ENCODE data around the gene PPP1CA. TPM values are rescaled to one million over a fixed set of nuclear protein-coding genes. Genes with fewer than 3 reads are reported as not detected.

The PPP1CA gene
- total RNA-seq, 2 donors from 2014 or later: 168 to 215 TPM

- Histone ChIP-seq H3K4me3 (no peak overlapping the region), H3K9me3 (no peaks in the 10 kb centered on the region), H3K27me3 (replicated peaks; ENCODE audit: insufficient read depth) (no peaks in the 10 kb centered on the region), H3K27ac (no peak overlapping the region), H3K36me3 (peaks cover 0 to 10% of the 10 kb centered on the region in 2 donors), H3K4me1 (replicated peaks) (peaks cover 16% of the 10 kb centered on the region)
- DNase-seq (ENCODE audit: low spot score): no peak
- TF ChIP-seq POLR2A (IDR thresholded peaks at IDR 0.05): no peak
- TF ChIP-seq POLR2AphosphoS5 (IDR thresholded peaks at IDR 0.05): no peak
- no peak for TF ChIP-seq CTCF (IDR thresholded peaks at IDR 0.05)
- WGBS: 79% methylated on average over 5 of the region's 5 CpGs
- intact Hi-C loops (cut with DNase I): no loop called here
Measured at GRCh38 chr11:67445515-67445914, 43.9 kb upstream of the PPP1CA start.

- intact Hi-C loops (cut with DNase I): no loop called here
- no peak for DNase-seq (ENCODE audit: low spot score)
- H3K36me3 ChIP-seq: peaks cover 0 to 10% of the 10 kb centered on the region in 2 donors
- peaks cover 16% of the 10 kb centered on the region for H3K4me1 ChIP-seq (replicated peaks)
- H3K27me3 ChIP-seq (replicated peaks; ENCODE audit: insufficient read depth): no peaks in the 10 kb centered on the region
- H3K4me3 ChIP-seq: peak overlapping the region; percentile 86 to 89
- WGBS: 33% methylated on average over 39 of the region's 45 CpGs
- H3K27ac ChIP-seq: peak overlapping the region; percentile 98
- no peaks in the 10 kb centered on the region for H3K9me3 ChIP-seq
- TF ChIP-seq POLR2A (IDR thresholded peaks at IDR 0.05): no peak
- no peak for TF ChIP-seq CTCF (IDR thresholded peaks at IDR 0.05)
- no peak for TF ChIP-seq POLR2AphosphoS5 (IDR thresholded peaks at IDR 0.05)
Measured at GRCh38 chr11:67442504-67443404, 41.1 kb upstream of the PPP1CA start.

- intact Hi-C loops (cut with DNase I): no loop called here
- 83% methylated on average over 25 of the region's 28 CpGs for WGBS
- peaks cover 0 to 10% of the 10 kb centered on the region in 2 donors for H3K36me3 ChIP-seq
- no peak for DNase-seq (ENCODE audit: low spot score)
- H3K27me3 ChIP-seq (replicated peaks; ENCODE audit: insufficient read depth): no peaks in the 10 kb centered on the region
- peak overlapping the region; percentile 98 for H3K27ac ChIP-seq
- peak overlapping the region in 1 of 2 donors; percentile 86 for H3K4me3 ChIP-seq
- TF ChIP-seq POLR2A (IDR thresholded peaks at IDR 0.05) (no peak), CTCF (IDR thresholded peaks at IDR 0.05) (no peak), POLR2AphosphoS5 (IDR thresholded peaks at IDR 0.05) (no peak)
- H3K9me3 ChIP-seq: no peaks in the 10 kb centered on the region
- peaks cover 16% of the 10 kb centered on the region for H3K4me1 ChIP-seq (replicated peaks)
Measured at GRCh38 chr11:67441731-67442351, 40.2 kb upstream of the PPP1CA start.

GRCh38 chr11:67441098-67441563 lies 39.5 kb upstream of the PPP1CA start:
- 84% methylated on average over 21 of the region's 21 CpGs for WGBS
- Histone ChIP-seq H3K9me3 (no peaks in the 10 kb centered on the region), H3K27ac (no peak overlapping the region), H3K4me3 (no peak overlapping the region), H3K4me1 (replicated peaks) (peaks cover 16% of the 10 kb centered on the region), H3K36me3 (peaks cover 0 to 10% of the 10 kb centered on the region in 2 donors), H3K27me3 (replicated peaks; ENCODE audit: insufficient read depth) (no peaks in the 10 kb centered on the region)
- no peak for TF ChIP-seq CTCF (IDR thresholded peaks at IDR 0.05)
- TF ChIP-seq POLR2AphosphoS5 (IDR thresholded peaks at IDR 0.05): no peak
- TF ChIP-seq POLR2A (IDR thresholded peaks at IDR 0.05): no peak
- no peak for DNase-seq (ENCODE audit: low spot score)
- intact Hi-C loops (cut with DNase I): no loop called here
